ENCODE measurements around the gene RAB42. TPM values are rescaled to one million over a fixed set of nuclear protein-coding genes. Genes with fewer than 3 reads are reported as not detected.
A peak's percentile ranks its signal among the peaks of the same experiment; 100 is the strongest.

RAB42 gene
- total and polyA plus RNA-seq, 9 of the 15 experiments (the other 6 are each of a cell fraction or from before 2014, with no cell fraction given): 0.07 to 0.14 (median 0.12) TPM; not detected in 6

DNA sequence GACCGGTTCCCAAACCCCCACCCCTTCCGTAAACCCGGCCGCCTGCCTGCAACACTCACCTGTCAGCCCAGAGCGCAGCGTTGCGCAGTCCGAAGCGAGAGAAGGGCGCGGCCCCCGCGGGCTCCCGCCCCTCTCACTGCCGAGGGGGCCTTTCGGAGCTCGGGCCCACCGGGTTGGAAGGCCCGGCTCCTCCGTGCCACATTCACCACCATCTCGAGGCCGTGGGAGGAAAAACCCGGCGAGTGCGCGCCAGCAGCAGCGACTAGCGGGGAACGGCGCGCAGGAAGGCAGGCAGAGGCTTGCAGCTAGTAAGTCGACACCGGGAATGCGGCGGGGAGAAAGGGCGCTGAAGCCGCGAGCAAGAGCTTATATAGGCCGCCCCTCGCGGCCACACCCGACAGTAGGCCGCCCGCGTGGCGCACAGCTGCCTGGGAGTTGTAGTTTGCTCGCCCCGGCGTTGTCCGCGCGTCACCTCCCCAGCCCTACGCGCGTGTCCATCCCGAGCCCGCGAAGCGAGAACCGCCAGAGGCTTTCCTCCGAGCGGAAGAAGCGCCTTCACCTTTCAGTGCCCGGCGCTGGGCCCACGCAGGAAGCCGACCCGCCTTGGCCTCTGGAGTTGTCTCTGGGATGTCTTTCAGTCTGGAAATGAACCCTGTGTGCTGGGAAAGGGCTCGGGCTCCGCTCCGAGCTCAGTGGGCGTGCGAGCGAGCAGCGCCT lies 10.4 kb upstream of the RAB42 start (continued):
- TF ChIP-seq ZNF41 (CRISPR knock-in tag; conservative IDR thresholded peaks at IDR 0.05) (0 out of 2 replicates have a peak, but pooled peaks have one; percentile 15), ARID1B (IDR thresholded peaks at IDR 0.05) (peak; percentile 42; the same call in 1 of the 2 replicates), ZNF224 (CRISPR knock-in tag; IDR thresholded peaks at IDR 0.05) (peak; percentile 70; the same call in 1 of the 2 replicates), ZNF778 (CRISPR knock-in tag; IDR thresholded peaks at IDR 0.05) (no peak), LEF1 (IDR thresholded peaks at IDR 0.05) (peak; percentile 38; the same call in 1 of the 2 replicates), PTBP1 (IDR thresholded peaks at IDR 0.05; ENCODE audit: low read depth, low read length) (peak; percentile 94; the same call in 1 of the 2 replicates), ZNF263 (CRISPR knock-in tag; IDR thresholded peaks at IDR 0.05; ENCODE audit: borderline replicate concordance) (peak; percentile 58; the same call in 1 of the 2 replicates), RREB1 (CRISPR knock-in tag; IDR thresholded peaks at IDR 0.05) (peak; percentile 77), HDAC3 (IDR thresholded peaks at IDR 0.05; ENCODE audit: borderline replicate concordance, partially characterized antibody) (no peak), PTTG1 (tag; IDR thresholded peaks at IDR 0.05; ENCODE audit: low read depth) (no peak), ZNF24 (IDR thresholded peaks at IDR 0.05) (peak; percentile 67), LARP7 (IDR thresholded peaks at IDR 0.05) (peak; percentile 27; the same call in 1 of the 2 replicates), ELK1 (CRISPR knock-in tag; IDR thresholded peaks at IDR 0.05) (no peak), CBX5 (IDR thresholded peaks at IDR 0.05; ENCODE audit: borderline replicate concordance, low read depth) (no peak), NCOA6 (IDR thresholded peaks at IDR 0.05) (no peak), TRIM28 (IDR thresholded peaks at IDR 0.05) (no peak; the same call in 1 of the 2 replicates), ZNF274 (IDR thresholded peaks at IDR 0.05; ENCODE audit: borderline replicate concordance, low read depth, low read length) (peak; percentile 59; the same call in 1 of the 2 replicates), ZNF12 (CRISPR knock-in tag; IDR thresholded peaks at IDR 0.05) (peak; percentile 77; the same call in 1 of the 2 replicates)
- TF ChIP-seq, protein P1, sequence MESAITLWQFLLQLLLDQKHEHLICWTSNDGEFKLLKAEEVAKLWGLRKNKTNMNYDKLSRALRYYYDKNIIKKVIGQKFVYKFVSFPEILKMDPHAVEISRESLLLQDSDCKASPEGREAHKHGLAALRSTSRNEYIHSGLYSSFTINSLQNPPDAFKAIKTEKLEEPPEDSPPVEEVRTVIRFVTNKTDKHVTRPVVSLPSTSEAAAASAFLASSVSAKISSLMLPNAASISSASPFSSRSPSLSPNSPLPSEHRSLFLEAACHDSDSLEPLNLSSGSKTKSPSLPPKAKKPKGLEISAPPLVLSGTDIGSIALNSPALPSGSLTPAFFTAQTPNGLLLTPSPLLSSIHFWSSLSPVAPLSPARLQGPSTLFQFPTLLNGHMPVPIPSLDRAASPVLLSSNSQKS (CRISPR knock-in tag; IDR thresholded peaks at IDR 0.05): no peak
- TF ChIP-seq, protein P2, sequence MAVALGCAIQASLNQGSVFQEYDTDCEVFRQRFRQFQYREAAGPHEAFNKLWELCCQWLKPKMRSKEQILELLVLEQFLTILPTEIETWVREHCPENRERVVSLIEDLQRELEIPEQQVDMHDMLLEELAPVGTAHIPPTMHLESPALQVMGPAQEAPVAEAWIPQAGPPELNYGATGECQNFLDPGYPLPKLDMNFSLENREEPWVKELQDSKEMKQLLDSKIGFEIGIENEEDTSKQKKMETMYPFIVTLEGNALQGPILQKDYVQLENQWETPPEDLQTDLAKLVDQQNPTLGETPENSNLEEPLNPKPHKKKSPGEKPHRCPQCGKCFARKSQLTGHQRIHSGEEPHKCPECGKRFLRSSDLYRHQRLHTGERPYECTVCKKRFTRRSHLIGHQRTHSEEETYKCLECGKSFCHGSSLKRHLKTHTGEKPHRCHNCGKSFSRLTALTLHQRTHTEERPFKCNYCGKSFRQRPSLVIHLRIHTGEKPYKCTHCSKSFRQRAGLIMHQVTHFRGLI (CRISPR knock-in tag; IDR thresholded peaks at IDR 0.05): no peak
